ENCODE measurements around the gene FEM1C.

Gene FEM1C

DNA sequence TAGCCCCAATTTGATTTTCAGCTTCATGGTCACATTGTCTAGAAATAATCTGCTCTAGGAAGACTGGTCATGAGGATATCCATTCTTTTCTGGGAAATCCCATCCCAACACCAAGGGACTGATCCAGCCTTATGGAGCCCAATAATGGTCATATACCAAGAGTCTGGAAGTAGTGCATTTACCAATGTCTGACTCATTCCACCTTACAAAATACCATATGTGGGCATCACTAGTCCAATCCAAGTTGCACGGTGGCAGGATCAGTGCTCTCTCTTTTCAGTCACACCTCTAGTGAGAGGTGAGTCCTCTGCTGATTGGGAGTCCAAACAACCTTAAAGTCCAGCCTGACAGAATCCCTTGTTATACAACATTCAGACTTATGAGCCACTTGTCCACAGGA is 73.7 kb downstream of the FEM1C start:
- Histone ChIP-seq H3K4me3 (ENCODE audit: low read length) (no peak overlapping the region), H3K36me3 (replicated peaks; ENCODE audit: low read depth, low read length) (no peaks in the 10 kb centered on the region), H2AFZ (ENCODE audit: low read depth, low read length) (no peak overlapping the region), H3K9me3 (ENCODE audit: insufficient read depth, low read length) (no peaks in the 10 kb centered on the region), H4K20me1 (ENCODE audit: insufficient read depth, low read length) (no peaks in the 10 kb centered on the region), H3K9ac (ENCODE audit: low read length) (no peak overlapping the region), H3K4me2 (ENCODE audit: low read length) (no peak overlapping the region), H3K4me1 (ENCODE audit: low read length) (peaks cover 17% of the 10 kb centered on the region), H3K27ac (ENCODE audit: low read length) (no peak overlapping the region), H3K27me3 (ENCODE audit: low read depth, low read length) (no peaks in the 10 kb centered on the region), H3K79me2 (ENCODE audit: low read length) (no peaks in the 10 kb centered on the region)
- no peak for TF ChIP-seq EZH2phosphoT487 (IDR thresholded peaks at IDR 0.05; ENCODE audit: low read depth)

Data from OCI-LY3 (cell line).